ENCODE measurements around the gene PHACTR1.
"Not testable (repeated sequence)": the region's sequence is repeated elsewhere in the genome, so short reads cannot be mapped to it uniquely, and the experiment has no call there.

PHACTR1 gene

DNA sequence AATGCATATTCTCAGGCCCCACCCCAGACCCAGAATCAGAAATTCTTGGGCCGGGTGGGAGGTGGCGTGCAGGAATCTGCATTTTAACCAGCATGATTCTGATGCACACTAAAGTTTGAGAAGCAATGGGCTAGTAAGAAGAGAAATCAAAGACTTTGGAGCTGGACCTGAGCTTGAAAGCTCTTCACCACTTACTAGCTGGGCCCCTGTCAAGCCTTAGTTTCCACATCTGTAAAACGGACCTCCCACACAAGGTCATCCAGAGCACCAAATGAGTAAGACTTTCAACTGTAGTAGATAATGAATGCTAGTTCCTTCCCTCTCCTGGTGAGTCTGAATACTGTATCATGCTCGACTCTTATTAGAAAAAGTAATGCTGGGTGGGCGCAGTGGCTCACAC is 524.8 kb downstream of the PHACTR1 start:
- no peaks in the 10 kb centered on the region for H3K9me3 ChIP-seq (ENCODE audit: control insufficient read depth in 5 of 5, low read length in 5 of 5)
- H3K9ac ChIP-seq (ENCODE audit: low read length in 5 of 5), result no peak overlapping the region
- H3K4me1 ChIP-seq (ENCODE audit: control insufficient read depth in 5 of 5, insufficient read depth in 5 of 5, low read length in 5 of 5), result peaks cover 0 to 7% (median 0%) of the 10 kb centered on the region in 5 donors
- peaks cover 0 to 3% (median 0%) of the 10 kb centered on the region in 5 donors for H3K36me3 ChIP-seq (ENCODE audit: control insufficient read depth in 5 of 5, insufficient read depth in 5 of 5, low read length in 5 of 5)
- H3K27ac ChIP-seq (ENCODE audit: low read depth, low read length), result no peak overlapping the region
- no peak overlapping the region for H3K4me3 ChIP-seq (ENCODE audit: low read depth in 1 of 5, low read length in 5 of 5)
- no peaks in the 10 kb centered on the region for H3K27me3 ChIP-seq (ENCODE audit: control insufficient read depth in 5 of 5, insufficient read depth in 4 of 5, low read length in 5 of 5)

DNA sequence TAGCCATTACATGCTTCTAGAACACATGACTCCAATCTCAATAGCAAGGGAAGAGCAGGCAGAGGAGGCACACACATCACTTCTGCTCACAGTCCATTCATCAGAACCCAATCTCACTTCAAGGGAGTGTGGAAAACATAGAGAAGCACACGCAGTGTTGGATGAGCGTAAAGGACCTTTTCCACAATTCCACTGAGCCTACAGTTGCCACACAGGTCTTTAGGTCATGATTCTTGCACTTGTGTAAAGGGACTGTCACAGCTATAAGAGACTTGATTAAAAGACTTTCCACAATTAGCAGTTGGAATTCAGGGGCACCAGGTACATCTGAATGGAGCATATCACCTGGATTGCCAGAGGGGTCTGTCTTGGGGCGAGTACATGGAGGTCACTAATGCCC is 525.6 kb downstream of the PHACTR1 start:
- no peaks in the 10 kb centered on the region for H3K9me3 ChIP-seq (ENCODE audit: control insufficient read depth in 5 of 5, low read length in 5 of 5)
- no peak overlapping the region for H3K27ac ChIP-seq (ENCODE audit: low read depth, low read length)
- no peak overlapping the region for H3K9ac ChIP-seq (ENCODE audit: low read length in 5 of 5)
- H3K27me3 ChIP-seq (ENCODE audit: control insufficient read depth in 5 of 5, insufficient read depth in 4 of 5, low read length in 5 of 5), result no peaks in the 10 kb centered on the region
- peaks cover 0 to 7% (median 0%) of the 10 kb centered on the region in 5 donors for H3K4me1 ChIP-seq (ENCODE audit: control insufficient read depth in 5 of 5, insufficient read depth in 5 of 5, low read length in 5 of 5)
- H3K36me3 ChIP-seq (ENCODE audit: control insufficient read depth in 5 of 5, insufficient read depth in 5 of 5, low read length in 5 of 5), result peaks cover 0 to 3% (median 0%) of the 10 kb centered on the region in 5 donors
- no peak overlapping the region for H3K4me3 ChIP-seq (ENCODE audit: low read depth in 1 of 5, low read length in 5 of 5)

DNA sequence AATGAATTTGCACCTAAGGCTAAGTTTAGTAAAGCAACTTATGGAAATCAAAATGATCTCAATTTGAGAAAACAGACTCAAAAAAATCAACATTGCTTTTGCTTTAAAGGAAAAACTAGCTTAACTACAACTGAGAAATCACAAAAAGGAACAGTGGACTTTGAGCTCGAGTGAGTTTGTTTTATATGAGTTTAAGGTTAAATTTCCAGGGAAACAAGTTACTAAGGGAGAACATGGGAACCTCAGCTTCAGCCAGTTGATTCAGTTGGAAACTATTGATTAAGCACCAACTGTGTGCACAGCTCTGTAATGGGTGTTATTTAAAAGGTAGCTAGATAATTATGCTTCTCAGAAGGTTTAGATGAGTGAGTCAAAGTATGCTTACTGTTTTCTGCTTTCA is 526.0 kb downstream of the PHACTR1 start:
- no peak overlapping the region for H3K9ac ChIP-seq (ENCODE audit: low read length in 5 of 5)
- H3K4me3 ChIP-seq (ENCODE audit: low read depth in 1 of 5, low read length in 5 of 5), result no peak overlapping the region
- H3K36me3 ChIP-seq (ENCODE audit: control insufficient read depth in 5 of 5, insufficient read depth in 5 of 5, low read length in 5 of 5), result peaks cover 0 to under 1% (median 0%) of the 10 kb centered on the region in 5 donors
- no peak overlapping the region for H3K27ac ChIP-seq (ENCODE audit: low read depth, low read length)
- no peaks in the 10 kb centered on the region for H3K27me3 ChIP-seq (ENCODE audit: control insufficient read depth in 5 of 5, insufficient read depth in 4 of 5, low read length in 5 of 5)
- peaks cover 0 to 7% (median 0%) of the 10 kb centered on the region in 5 donors for H3K4me1 ChIP-seq (ENCODE audit: control insufficient read depth in 5 of 5, insufficient read depth in 5 of 5, low read length in 5 of 5)
- H3K9me3 ChIP-seq (ENCODE audit: control insufficient read depth in 5 of 5, low read length in 5 of 5), result no peaks in the 10 kb centered on the region

DNA sequence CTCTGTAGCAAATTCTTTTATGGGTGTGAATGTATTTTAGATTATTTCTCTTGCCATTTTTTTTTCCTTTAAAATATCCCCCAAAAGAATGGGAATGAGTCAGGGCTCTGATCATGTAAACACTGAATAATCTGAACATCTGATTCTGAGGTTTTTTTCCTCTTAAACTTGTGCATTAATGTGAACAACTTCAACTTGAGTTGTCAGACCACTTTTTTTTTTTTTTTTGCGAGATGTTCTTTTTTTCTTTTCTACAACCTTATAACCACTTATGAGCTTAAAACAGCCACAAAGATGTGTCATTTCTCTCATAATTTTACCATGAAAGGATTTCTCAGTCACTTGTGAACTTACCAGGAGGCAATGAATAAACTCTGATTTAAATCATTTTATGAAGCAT is 526.5 kb downstream of the PHACTR1 start:
- no peak overlapping the region for H3K4me3 ChIP-seq (ENCODE audit: low read depth in 1 of 5, low read length in 5 of 5)
- H3K36me3 ChIP-seq (ENCODE audit: control insufficient read depth in 5 of 5, insufficient read depth in 5 of 5, low read length in 5 of 5), result no peaks in the 10 kb centered on the region
- H3K27me3 ChIP-seq (ENCODE audit: control insufficient read depth in 5 of 5, insufficient read depth in 4 of 5, low read length in 5 of 5), result peaks cover 0 to 2% (median 0%) of the 10 kb centered on the region in 5 donors
- peaks cover 0 to 7% (median 0%) of the 10 kb centered on the region in 5 donors for H3K4me1 ChIP-seq (ENCODE audit: control insufficient read depth in 5 of 5, insufficient read depth in 5 of 5, low read length in 5 of 5)
- H3K27ac ChIP-seq (ENCODE audit: low read depth, low read length), result no peak overlapping the region
- no peaks in the 10 kb centered on the region for H3K9me3 ChIP-seq (ENCODE audit: control insufficient read depth in 5 of 5, low read length in 5 of 5)
- no peak overlapping the region for H3K9ac ChIP-seq (ENCODE audit: low read length in 5 of 5)

DNA sequence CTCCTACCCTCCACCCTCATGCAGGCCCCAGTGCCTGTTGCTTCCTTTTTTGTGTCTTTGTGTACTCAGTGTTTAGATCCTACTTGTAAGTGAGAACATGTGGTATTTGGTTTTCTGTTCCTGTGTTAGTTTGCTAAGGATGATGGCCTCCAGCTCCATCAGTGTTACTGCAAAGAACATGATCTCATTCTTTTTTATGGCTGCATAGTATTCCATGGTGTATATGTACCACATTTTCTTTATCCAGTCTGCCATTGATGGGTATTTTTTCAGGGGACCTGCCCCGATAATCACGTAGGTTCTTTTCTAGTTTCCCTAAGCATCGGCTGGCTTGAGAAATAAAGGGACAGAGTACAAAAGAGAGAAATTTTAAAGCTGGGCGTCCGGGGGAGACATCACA is 527.2 kb downstream of the PHACTR1 start:
- H3K27me3 ChIP-seq (ENCODE audit: control insufficient read depth in 5 of 5, insufficient read depth in 4 of 5, low read length in 5 of 5); H3K4me1 ChIP-seq (ENCODE audit: control insufficient read depth in 5 of 5, insufficient read depth in 5 of 5, low read length in 5 of 5); H3K27ac ChIP-seq (ENCODE audit: low read depth, low read length); H3K9ac ChIP-seq (ENCODE audit: low read length in 5 of 5); H3K36me3 ChIP-seq (ENCODE audit: control insufficient read depth in 5 of 5, insufficient read depth in 5 of 5, low read length in 5 of 5); H3K9me3 ChIP-seq (ENCODE audit: control insufficient read depth in 5 of 5, low read length in 5 of 5); H3K4me3 ChIP-seq (ENCODE audit: low read depth in 1 of 5, low read length in 5 of 5): not testable (repeated sequence)

DNA sequence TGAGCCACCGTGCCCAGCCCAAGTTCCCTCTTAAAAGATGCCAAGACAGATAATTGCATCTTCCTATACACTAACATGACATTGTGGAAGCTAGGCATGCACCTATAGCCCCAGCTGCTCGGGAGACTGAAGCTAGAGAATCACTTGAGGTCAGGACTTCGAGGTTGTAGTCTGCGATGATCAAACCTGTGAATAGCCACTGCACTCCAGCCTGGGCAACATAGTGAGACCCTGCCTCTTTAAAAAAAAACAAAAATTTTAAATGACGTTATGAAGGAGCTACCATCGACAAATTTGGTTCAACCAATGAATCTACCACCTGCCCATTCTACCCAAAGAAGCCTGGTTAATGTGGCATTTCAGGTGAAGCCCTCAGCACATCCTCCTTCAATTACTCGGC is 531.1 kb downstream of the PHACTR1 start:
- H3K36me3 ChIP-seq (ENCODE audit: control insufficient read depth in 5 of 5, insufficient read depth in 5 of 5, low read length in 5 of 5), result no peaks in the 10 kb centered on the region
- H3K9me3 ChIP-seq (ENCODE audit: control insufficient read depth in 5 of 5, low read length in 5 of 5), result no peaks in the 10 kb centered on the region
- H3K27me3 ChIP-seq (ENCODE audit: control insufficient read depth in 5 of 5, insufficient read depth in 4 of 5, low read length in 5 of 5), result peaks cover 0 to 4% (median 0%) of the 10 kb centered on the region in 5 donors
- no peak overlapping the region for H3K9ac ChIP-seq (ENCODE audit: low read length in 5 of 5)
- H3K4me1 ChIP-seq (ENCODE audit: control insufficient read depth in 5 of 5, insufficient read depth in 5 of 5, low read length in 5 of 5), result no peaks in the 10 kb centered on the region
- no peak overlapping the region for H3K4me3 ChIP-seq (ENCODE audit: low read depth in 1 of 5, low read length in 5 of 5)
- H3K27ac ChIP-seq (ENCODE audit: low read depth, low read length), result no peak overlapping the region

DNA sequence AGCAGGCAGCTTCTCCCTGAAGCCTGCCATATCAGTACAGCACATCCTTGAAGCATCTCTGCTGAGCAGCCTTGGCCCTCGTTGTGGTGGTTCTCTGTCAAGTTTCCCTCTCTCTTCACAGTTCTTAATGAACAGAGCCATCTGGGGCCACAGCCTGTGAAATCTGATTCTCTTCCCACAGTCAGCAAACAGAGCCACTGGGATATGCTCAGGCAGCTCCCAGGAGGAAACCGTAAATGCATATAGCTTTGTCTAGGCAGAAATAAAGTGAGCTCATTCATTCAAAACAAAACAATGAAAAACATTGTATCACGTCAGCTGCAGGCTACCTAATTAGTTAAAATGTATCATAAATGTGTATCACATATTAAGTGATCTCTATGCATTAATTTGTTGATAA is 531.5 kb downstream of the PHACTR1 start:
- Histone ChIP-seq H3K4me3 (ENCODE audit: low read depth in 1 of 5, low read length in 5 of 5) (no peak overlapping the region), H3K9ac (ENCODE audit: low read length in 5 of 5) (no peak overlapping the region), H3K36me3 (ENCODE audit: control insufficient read depth in 5 of 5, insufficient read depth in 5 of 5, low read length in 5 of 5) (no peaks in the 10 kb centered on the region), H3K27me3 (ENCODE audit: control insufficient read depth in 5 of 5, insufficient read depth in 4 of 5, low read length in 5 of 5) (peaks cover 0 to 4% (median 0%) of the 10 kb centered on the region in 5 donors), H3K4me1 (ENCODE audit: control insufficient read depth in 5 of 5, insufficient read depth in 5 of 5, low read length in 5 of 5) (no peaks in the 10 kb centered on the region), H3K27ac (ENCODE audit: low read depth, low read length) (no peak overlapping the region), H3K9me3 (ENCODE audit: control insufficient read depth in 5 of 5, low read length in 5 of 5) (no peaks in the 10 kb centered on the region)

DNA sequence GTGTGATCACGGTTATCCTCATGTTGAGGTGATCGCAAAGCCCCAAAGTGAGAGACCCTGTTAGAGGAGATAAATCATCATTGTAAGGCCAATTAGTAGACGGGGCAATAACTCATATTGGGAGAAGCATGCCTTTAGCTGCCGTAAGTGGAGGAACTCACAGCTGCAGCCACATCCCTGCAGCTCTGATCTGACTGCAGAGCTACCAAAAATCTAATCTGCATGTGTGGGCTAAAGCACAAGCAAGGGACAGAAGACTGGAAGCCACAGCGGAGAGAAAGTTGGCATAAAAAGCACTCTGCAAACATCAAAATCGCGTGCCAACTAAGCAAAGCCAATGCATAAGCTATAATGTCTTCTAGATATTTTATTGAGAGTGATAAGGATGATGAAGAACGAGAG is 532.0 kb downstream of the PHACTR1 start:
- H3K4me3 ChIP-seq (ENCODE audit: low read depth in 1 of 5, low read length in 5 of 5), result no peak overlapping the region
- no peak overlapping the region for H3K27ac ChIP-seq (ENCODE audit: low read depth, low read length)

DNA sequence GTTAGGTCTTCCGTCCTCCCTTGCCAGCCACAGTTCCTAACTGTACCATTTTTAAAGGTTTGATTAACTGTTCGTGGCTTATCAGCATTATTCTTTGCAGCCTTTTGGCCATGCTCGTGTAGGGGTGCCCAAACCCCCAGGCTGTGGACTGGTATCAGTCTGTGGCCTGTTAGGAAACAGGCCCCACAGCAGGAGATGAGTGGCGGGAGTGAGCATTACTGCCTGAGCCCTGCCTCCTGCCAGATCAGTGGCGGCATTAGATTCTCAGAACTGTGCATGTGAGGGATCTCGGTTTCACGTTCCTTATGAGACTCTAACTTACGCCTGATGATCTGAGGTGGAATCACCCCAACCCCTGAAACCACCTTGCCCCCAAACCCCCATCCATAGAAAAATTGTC is 532.4 kb downstream of the PHACTR1 start:
- Histone ChIP-seq H3K4me1 (ENCODE audit: control insufficient read depth in 5 of 5, insufficient read depth in 5 of 5, low read length in 5 of 5) (no peaks in the 10 kb centered on the region), H3K9me3 (ENCODE audit: control insufficient read depth in 5 of 5, low read length in 5 of 5) (no peaks in the 10 kb centered on the region), H3K9ac (ENCODE audit: low read length in 5 of 5) (no peak overlapping the region), H3K27ac (ENCODE audit: low read depth, low read length) (no peak overlapping the region), H3K4me3 (ENCODE audit: low read depth in 1 of 5, low read length in 5 of 5) (no peak overlapping the region), H3K27me3 (ENCODE audit: control insufficient read depth in 5 of 5, insufficient read depth in 4 of 5, low read length in 5 of 5) (peaks cover 0 to 4% (median 0%) of the 10 kb centered on the region in 5 donors), H3K36me3 (ENCODE audit: control insufficient read depth in 5 of 5, insufficient read depth in 5 of 5, low read length in 5 of 5) (no peaks in the 10 kb centered on the region)

More for the DNA sequence above, 532.0 kb downstream of the PHACTR1 start:
- H3K36me3 ChIP-seq (ENCODE audit: control insufficient read depth in 5 of 5, insufficient read depth in 5 of 5, low read length in 5 of 5), result no peaks in the 10 kb centered on the region
- no peaks in the 10 kb centered on the region for H3K9me3 ChIP-seq (ENCODE audit: control insufficient read depth in 5 of 5, low read length in 5 of 5)
- H3K4me1 ChIP-seq (ENCODE audit: control insufficient read depth in 5 of 5, insufficient read depth in 5 of 5, low read length in 5 of 5), result no peaks in the 10 kb centered on the region
- no peak overlapping the region for H3K9ac ChIP-seq (ENCODE audit: low read length in 5 of 5)
- H3K27me3 ChIP-seq (ENCODE audit: control insufficient read depth in 5 of 5, insufficient read depth in 4 of 5, low read length in 5 of 5), result peaks cover 0 to 4% (median 0%) of the 10 kb centered on the region in 5 donors

DNA sequence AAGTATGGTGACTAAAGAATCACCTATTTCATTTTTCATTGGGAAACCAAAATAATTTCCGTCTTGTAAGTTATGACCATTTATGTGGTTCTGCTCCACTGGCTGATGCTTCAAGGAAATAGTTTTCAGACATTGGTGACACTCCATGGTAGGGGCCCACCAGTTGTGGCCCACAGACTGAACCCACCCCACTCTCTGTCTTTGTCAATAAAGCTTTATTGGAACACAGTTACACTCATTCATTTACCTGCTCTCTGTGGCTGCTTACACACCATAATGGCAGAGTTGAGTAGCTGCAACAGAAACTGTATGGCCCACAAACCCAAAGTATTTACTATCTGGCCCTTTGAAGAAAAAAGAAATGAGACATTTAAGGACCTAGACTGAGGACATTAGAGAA is 533.2 kb downstream of the PHACTR1 start:
- no peak overlapping the region for H3K4me3 ChIP-seq (ENCODE audit: low read depth in 1 of 5, low read length in 5 of 5)
- no peaks in the 10 kb centered on the region for H3K36me3 ChIP-seq (ENCODE audit: control insufficient read depth in 5 of 5, insufficient read depth in 5 of 5, low read length in 5 of 5)
- no peak overlapping the region for H3K27ac ChIP-seq (ENCODE audit: low read depth, low read length)
- H3K9me3 ChIP-seq (ENCODE audit: control insufficient read depth in 5 of 5, low read length in 5 of 5), result peaks cover 0 to 2% (median under 1%) of the 10 kb centered on the region in 5 donors
- peaks cover 0 to 4% (median 0%) of the 10 kb centered on the region in 5 donors for H3K27me3 ChIP-seq (ENCODE audit: control insufficient read depth in 5 of 5, insufficient read depth in 4 of 5, low read length in 5 of 5)
- H3K4me1 ChIP-seq (ENCODE audit: control insufficient read depth in 5 of 5, insufficient read depth in 5 of 5, low read length in 5 of 5), result no peaks in the 10 kb centered on the region
- no peak overlapping the region for H3K9ac ChIP-seq (ENCODE audit: low read length in 5 of 5)

DNA sequence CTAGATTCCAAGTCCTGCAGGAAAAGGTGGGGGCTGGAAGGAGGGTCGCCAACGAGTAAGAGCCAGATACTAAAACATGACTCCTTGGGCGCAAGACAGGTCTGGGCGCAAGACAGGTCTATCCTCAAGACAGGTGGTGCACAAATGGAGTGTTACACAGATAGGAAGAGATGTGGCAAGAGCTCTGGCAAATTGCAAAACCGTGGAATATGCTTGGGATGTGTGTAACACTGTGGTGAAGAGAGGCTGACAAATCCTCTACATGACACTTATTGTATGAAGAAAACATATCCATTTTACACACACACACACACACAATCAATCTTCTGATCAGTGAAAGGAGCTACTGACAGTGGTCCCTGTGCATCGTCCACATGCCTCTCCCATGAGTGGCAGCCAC is 534.1 kb downstream of the PHACTR1 start:
- Histone ChIP-seq H3K4me1 (ENCODE audit: control insufficient read depth in 5 of 5, insufficient read depth in 5 of 5, low read length in 5 of 5) (peaks cover 0 to 2% (median 0%) of the 10 kb centered on the region in 5 donors), H3K9ac (ENCODE audit: low read length in 5 of 5) (no peak overlapping the region), H3K27me3 (ENCODE audit: control insufficient read depth in 5 of 5, insufficient read depth in 4 of 5, low read length in 5 of 5) (peaks cover 0 to 4% (median 0%) of the 10 kb centered on the region in 5 donors), H3K4me3 (ENCODE audit: low read depth in 1 of 5, low read length in 5 of 5) (no peak overlapping the region), H3K27ac (ENCODE audit: low read depth, low read length) (no peak overlapping the region), H3K36me3 (ENCODE audit: control insufficient read depth in 5 of 5, insufficient read depth in 5 of 5, low read length in 5 of 5) (no peaks in the 10 kb centered on the region), H3K9me3 (ENCODE audit: control insufficient read depth in 5 of 5, low read length in 5 of 5) (peaks cover 0 to 10% (median 6%) of the 10 kb centered on the region in 5 donors)
